Esophagus muscularis mucosa (tissue), 3 donors: ENCODE measurements around the gene STRIT1.

Experiments used
- CTCF ChIP-seq, 3 experiments: fragments of 200-600 bp in 2 of 3; fragments of 450-650 bp in 1 of 3; sonication (generic) in 2 of 3; IDR thresholded peaks; one replicate each; pipeline ENCODE4 v1.5.1; 2017 to 2019; ENCODE audit warnings: antibody characterized with exemption in 3 of 3, mild to moderate bottlenecking in 2 of 3, moderate library complexity in 1 of 3
- POLR2AphosphoS5 ChIP-seq, 2 donors: sonication (generic); formaldehyde crosslinking; IDR thresholded peaks; one replicate each; pipeline ENCODE4 v1.6.1; 2017; ENCODE audit warnings: antibody characterized with exemption in 2 of 2

GRCh38 chr3:155309581-155309980, 16.1 kb upstream of the STRIT1 start:
- TF ChIP-seq CTCF (IDR thresholded peaks at IDR 0.05) (no peak), POLR2AphosphoS5 (IDR thresholded peaks at IDR 0.05) (no peak)
